B cell (primary cell): ENCODE measurements around the gene DNAJC8.

Source experiments
- EZH2 ChIP-seq: IDR thresholded peaks from 2 replicates; pipeline ENCODE4 v1.6.1; 2012; ENCODE audit warnings: borderline replicate concordance, low read depth, mild to moderate bottlenecking, moderate library complexity, low read length; ENCODE audit not compliant: insufficient read depth, poor library complexity, severe bottlenecking
- TF ChIP-seq, protein P1 (sequence below): fragments of 200-600 bp; IDR thresholded peaks from one replicate; pipeline ENCODE4 v1.8.0; 2022; ENCODE audit warnings: antibody characterized with exemption, mild to moderate bottlenecking

DNA sequence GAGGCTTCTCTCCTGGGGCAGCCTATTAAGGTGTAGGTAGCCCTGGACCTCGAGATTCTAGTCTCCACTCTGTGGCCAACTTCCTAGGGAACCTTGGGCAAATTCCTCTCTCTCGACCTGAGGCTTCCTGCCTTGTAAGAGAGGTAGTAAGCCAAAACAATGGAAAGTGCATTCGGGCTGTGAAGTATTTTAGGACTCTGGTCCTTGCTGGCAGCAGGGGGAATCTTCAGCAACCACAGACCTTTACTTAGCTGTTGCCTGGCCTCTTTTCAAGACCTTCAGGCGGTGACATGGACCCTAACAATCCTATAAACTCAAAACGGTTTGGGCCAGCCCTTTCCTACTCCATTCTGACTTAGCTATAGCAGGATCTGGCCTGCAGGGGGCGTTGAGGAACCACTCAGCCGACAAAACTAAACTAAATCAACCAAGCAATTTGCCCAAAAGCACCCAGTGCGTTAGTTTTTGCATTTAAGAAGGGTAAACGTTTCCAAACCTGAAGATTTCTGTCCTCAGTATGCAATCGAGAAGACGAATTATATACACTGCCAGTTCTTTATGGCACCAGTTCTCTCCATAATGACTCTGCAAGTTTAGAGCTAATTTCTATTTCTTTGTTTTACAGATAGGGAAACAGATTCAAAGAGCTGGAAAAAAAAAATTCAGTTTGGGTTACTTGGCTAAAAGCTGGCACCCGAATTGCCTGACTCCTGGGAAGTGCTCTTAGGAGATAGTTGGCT lies 15.6 kb upstream of the DNAJC8 start:
- TF ChIP-seq EZH2: no peak
- TF ChIP-seq, protein P1, sequence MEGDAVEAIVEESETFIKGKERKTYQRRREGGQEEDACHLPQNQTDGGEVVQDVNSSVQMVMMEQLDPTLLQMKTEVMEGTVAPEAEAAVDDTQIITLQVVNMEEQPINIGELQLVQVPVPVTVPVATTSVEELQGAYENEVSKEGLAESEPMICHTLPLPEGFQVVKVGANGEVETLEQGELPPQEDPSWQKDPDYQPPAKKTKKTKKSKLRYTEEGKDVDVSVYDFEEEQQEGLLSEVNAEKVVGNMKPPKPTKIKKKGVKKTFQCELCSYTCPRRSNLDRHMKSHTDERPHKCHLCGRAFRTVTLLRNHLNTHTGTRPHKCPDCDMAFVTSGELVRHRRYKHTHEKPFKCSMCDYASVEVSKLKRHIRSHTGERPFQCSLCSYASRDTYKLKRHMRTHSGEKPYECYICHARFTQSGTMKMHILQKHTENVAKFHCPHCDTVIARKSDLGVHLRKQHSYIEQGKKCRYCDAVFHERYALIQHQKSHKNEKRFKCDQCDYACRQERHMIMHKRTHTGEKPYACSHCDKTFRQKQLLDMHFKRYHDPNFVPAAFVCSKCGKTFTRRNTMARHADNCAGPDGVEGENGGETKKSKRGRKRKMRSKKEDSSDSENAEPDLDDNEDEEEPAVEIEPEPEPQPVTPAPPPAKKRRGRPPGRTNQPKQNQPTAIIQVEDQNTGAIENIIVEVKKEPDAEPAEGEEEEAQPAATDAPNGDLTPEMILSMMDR: peak; percentile 86
